Bronchial epithelial cell (primary cell): ENCODE measurements around the gene OTOG. TPM values are rescaled to one million over a fixed set of nuclear protein-coding genes. Genes with fewer than 3 reads are reported as not detected.

Source experiments
- DNase-seq: peaks from one replicate; pipeline ENCODE4 v3.0.0-alpha.2; 2010; ENCODE audit warnings: low read depth
- FAIRE-seq: peaks from 2 replicates; lab custom pipeline; 2011; peaks lifted over from hg19 to GRCh38; lab: Jason Lieb, UNC
- H3K27me3 ChIP-seq: 2 replicates; pipeline ENCODE4 v1.5.1; 2011; ENCODE audit warnings: low read length; ENCODE audit not compliant: control insufficient read depth, insufficient read depth
- H3K36me3 ChIP-seq: 2 replicates; pipeline ENCODE4 v1.5.1; 2011; ENCODE audit warnings: low read length; ENCODE audit not compliant: control insufficient read depth, insufficient read depth
- H3K4me3 ChIP-seq: 2 replicates; pipeline ENCODE4 v1.5.1; 2011; ENCODE audit warnings: mild to moderate bottlenecking, low read depth, low read length, control low read depth
- total RNA-seq: library from RNA; depleted of rRNA; stranded (reverse); fragments of >200 nt; gene quantifications from 2 replicates; pipeline ENCODE4 v1.2.1, GENCODE V29; 2014
- TF ChIP-seq, protein P1 (sequence below): IDR thresholded peaks from 2 replicates; pipeline ENCODE4 v1.5.1; 2011; ENCODE audit warnings: mild to moderate bottlenecking, moderate library complexity, low read length, control low read depth, inconsistent platforms; ENCODE audit not compliant: insufficient read depth, severe bottlenecking

The OTOG gene
- total RNA-seq, 1 donor from 2014 or later, result not detected

DNA sequence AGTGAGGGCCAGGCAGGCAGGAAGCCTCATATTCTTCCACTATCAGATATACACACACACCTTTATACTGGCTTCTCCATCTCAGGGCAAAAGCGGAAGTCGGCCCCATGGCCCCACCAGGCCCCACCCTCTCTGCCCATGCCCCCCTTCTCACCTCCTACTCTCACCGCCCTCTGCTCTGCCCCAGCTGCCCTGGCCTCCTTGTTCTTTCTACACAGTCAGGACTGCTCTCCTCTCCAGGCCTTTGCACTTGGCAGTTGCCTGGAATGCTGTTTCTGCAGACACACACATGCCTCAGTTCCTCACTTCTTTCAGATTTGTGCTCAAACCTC is 25.3 kb downstream of the OTOG start:
- FAIRE-seq, result no peak
- TF ChIP-seq, protein P1, sequence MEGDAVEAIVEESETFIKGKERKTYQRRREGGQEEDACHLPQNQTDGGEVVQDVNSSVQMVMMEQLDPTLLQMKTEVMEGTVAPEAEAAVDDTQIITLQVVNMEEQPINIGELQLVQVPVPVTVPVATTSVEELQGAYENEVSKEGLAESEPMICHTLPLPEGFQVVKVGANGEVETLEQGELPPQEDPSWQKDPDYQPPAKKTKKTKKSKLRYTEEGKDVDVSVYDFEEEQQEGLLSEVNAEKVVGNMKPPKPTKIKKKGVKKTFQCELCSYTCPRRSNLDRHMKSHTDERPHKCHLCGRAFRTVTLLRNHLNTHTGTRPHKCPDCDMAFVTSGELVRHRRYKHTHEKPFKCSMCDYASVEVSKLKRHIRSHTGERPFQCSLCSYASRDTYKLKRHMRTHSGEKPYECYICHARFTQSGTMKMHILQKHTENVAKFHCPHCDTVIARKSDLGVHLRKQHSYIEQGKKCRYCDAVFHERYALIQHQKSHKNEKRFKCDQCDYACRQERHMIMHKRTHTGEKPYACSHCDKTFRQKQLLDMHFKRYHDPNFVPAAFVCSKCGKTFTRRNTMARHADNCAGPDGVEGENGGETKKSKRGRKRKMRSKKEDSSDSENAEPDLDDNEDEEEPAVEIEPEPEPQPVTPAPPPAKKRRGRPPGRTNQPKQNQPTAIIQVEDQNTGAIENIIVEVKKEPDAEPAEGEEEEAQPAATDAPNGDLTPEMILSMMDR, result no peak
- peaks cover 7% of the 10 kb centered on the region for H3K27me3 ChIP-seq

DNA sequence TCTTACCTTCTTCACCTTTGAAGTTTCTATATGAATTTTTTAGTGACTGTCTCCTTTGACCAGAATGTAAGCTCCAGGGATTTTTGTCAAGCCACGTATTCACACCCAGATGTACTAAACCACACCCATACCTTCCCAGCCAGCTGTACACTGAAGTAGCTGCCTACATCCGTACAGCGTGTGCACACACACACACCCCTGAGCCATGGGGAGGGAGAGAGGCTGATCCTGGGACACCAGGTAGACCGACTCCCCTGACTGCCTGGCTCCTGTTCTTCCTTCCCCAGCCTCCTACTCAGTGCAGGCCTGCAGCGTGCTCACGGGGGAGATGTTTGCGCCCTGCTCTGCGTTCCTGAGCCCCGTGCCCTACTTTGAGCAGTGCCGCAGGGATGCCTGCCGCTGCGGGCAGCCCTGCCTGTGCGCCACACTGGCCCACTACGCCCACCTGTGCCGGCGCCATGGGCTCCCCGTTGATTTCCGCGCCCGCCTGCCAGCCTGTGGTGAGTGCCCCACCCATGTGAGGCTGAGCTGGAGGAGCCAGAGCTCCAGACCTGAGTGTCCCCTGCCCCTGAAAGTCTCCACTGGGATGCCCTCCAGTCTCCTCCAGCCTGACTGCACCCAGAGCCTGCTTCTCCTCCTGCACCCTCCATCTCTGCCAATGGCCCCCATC is 25.9 kb downstream of the OTOG start:
- no peak for DNase-seq
- TF ChIP-seq, protein P1, result no peak
- Histone ChIP-seq H3K36me3 (no peaks in the 10 kb centered on the region), H3K27me3 (peaks cover 7% of the 10 kb centered on the region), H3K4me3 (no peak overlapping the region)
- no peak for FAIRE-seq

More for the DNA sequence above, 25.3 kb downstream of the OTOG start:
- Histone ChIP-seq H3K4me3 (no peak overlapping the region), H3K36me3 (no peaks in the 10 kb centered on the region)
- no peak for DNase-seq

DNA sequence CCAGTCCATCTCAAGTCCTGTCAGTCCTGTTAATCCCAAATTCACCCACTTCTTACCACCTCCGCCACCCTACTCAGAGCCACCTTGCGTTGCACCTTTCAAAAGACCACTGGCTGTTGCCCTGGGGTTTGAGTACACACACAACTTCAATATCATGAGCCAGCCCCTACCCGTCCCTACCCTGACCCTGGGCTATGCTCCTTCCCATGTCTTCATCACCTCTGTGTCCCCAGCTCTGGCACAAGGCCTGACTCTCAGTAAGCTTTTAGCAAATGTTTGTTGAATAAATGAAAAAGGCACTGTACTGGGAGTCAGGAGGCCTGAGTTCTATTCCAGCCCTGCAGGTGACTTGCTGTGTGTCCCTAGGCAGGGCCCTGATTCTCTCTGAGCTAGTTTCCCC is 26.5 kb downstream of the OTOG start:
- H3K36me3 ChIP-seq, result no peaks in the 10 kb centered on the region
- no peak overlapping the region for H3K4me3 ChIP-seq
- H3K27me3 ChIP-seq, result peaks cover 7% of the 10 kb centered on the region
- FAIRE-seq (no peak), DNase-seq (no peak)
- TF ChIP-seq, protein P1, result no peak

DNA sequence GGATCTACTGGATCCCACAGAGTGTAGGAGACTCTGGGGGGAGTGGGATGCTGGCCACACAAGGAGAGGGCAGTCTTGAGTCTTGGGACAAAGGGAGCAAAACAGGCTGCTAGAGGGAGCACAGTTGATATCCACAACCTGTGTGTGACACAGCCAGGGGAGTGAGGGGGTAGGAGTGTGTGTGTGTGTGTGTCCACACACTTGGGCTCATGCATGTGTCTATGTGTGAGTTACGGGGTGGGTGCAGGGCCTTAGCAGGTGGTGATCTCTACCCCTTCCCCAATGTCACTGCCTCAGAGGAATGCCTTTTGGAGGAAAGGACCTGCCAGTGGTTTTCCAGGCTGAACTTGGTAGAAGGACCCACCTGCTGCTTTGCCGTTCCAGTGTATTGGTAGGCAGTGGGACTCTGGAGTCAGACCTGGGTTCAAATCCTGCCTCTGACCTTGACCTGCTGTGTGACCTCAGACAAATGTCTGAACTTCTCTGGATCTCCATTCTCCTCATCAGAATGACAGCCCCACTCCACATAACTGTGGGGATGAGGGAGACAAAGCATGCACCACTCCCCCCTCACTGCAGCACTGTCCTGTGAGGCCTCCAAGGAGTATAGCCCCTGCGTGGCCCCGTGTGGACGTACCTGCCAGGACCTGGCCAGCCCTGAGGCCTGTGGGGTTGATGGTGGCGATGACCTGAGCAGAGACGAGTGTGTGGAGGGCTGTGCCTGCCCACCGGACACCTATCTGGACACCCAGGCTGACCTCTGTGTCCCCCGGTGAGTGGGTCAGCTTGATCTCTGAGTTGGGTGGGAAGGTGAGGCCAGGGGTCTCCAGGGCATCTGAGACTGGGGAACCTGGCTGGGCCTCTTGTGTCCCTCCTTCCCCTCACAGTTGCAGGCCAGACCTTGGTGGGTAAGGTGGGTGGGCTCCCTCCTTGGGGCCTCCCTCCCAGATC is 27.4 kb downstream of the OTOG start:
- FAIRE-seq, result peak; percentile 23
- no peak for DNase-seq
- TF ChIP-seq, protein P1, result no peak

GRCh38 chr11:17575431-17576425 is 28.7 kb downstream of the OTOG start:
- H3K36me3 ChIP-seq, result no peaks in the 10 kb centered on the region
- H3K27me3 ChIP-seq, result peaks cover 5% of the 10 kb centered on the region
- H3K4me3 ChIP-seq, result no peak overlapping the region
- FAIRE-seq (no peak), DNase-seq (no peak)
- TF ChIP-seq, protein P1, result no peak

More for the DNA sequence above, 27.4 kb downstream of the OTOG start:
- H3K4me3 ChIP-seq, result no peak overlapping the region
- no peaks in the 10 kb centered on the region for H3K36me3 ChIP-seq
- H3K27me3 ChIP-seq, result peaks cover 7% of the 10 kb centered on the region
